Brain microvascular endothelial cell (primary cell): ENCODE measurements around the gene LYST.

Source experiments
- DNase-seq: peaks from one replicate; pipeline ENCODE4 v3.0.0-alpha.2; 2020
- H3K27ac ChIP-seq: fragments of 250-450 bp; sonication (Bioruptor Pico); 2 replicates; pipeline ENCODE4 v1.5.1; 2020; ENCODE audit warnings: mild to moderate bottlenecking, moderate library complexity
- H3K27me3 ChIP-seq: fragments of 250-450 bp; sonication (Bioruptor Pico); replicated peaks from 2 replicates; pipeline ENCODE4 v1.5.1; 2020; ENCODE audit warnings: mild to moderate bottlenecking
- H3K36me3 ChIP-seq: fragments of 250-450 bp; sonication (Bioruptor Pico); replicated peaks from 2 replicates; pipeline ENCODE4 v1.5.1; 2020; ENCODE audit warnings: mild to moderate bottlenecking
- H3K4me3 ChIP-seq: 2 replicates; pipeline ENCODE4 v1.5.1; 2011; ENCODE audit warnings: low read depth, mild to moderate bottlenecking, control low read depth, low read length, moderate library complexity
- CTCF ChIP-seq: IDR thresholded peaks from 2 replicates; pipeline ENCODE4 v1.5.1; 2011; ENCODE audit warnings: low read depth, mild to moderate bottlenecking, moderate library complexity, low read length, control low read depth, inconsistent platforms; ENCODE audit errors: missing control alignments
- in situ Hi-C: cut with HindIII; loops from 2 replicates; pipeline ENCODE4 v1.10.0; 2017; ENCODE audit warnings: low sequenced_read_pairs, low pct_ligation_motif_present

Gene LYST

GRCh38 chr1:235832011-235832410 is 34.7 kb downstream of the LYST start:
- Histone ChIP-seq H3K4me3 (no peak overlapping the region), H3K27me3 (no peaks in the 10 kb centered on the region), H3K27ac (no peak overlapping the region), H3K36me3 (no peaks in the 10 kb centered on the region)
- TF ChIP-seq CTCF, result no peak
- no peak for DNase-seq
- in situ Hi-C loops, result no loop called here

GRCh38 chr1:235831148-235831547 is 35.6 kb downstream of the LYST start:
- no peak for TF ChIP-seq CTCF
- in situ Hi-C loops, result no loop called here
- no peaks in the 10 kb centered on the region for H3K36me3 ChIP-seq
- H3K4me3 ChIP-seq, result no peak overlapping the region
- DNase-seq, result peak; percentile 20
- no peak overlapping the region for H3K27ac ChIP-seq
- H3K27me3 ChIP-seq, result no peaks in the 10 kb centered on the region

GRCh38 chr1:235826102-235826854 is 40.4 kb downstream of the LYST start:
- Histone ChIP-seq H3K27me3 (no peaks in the 10 kb centered on the region), H3K27ac (no peak overlapping the region), H3K4me3 (no peak overlapping the region), H3K36me3 (no peaks in the 10 kb centered on the region)
- DNase-seq, result no peak
- in situ Hi-C loops, result no loop called here
- no peak for TF ChIP-seq CTCF

- no peak for TF ChIP-seq CTCF
- Histone ChIP-seq H3K27ac (no peak overlapping the region), H3K27me3 (no peaks in the 10 kb centered on the region), H3K36me3 (no peaks in the 10 kb centered on the region), H3K4me3 (no peak overlapping the region)
- DNase-seq, result no peak
- in situ Hi-C loops, result no loop called here
Measured at GRCh38 chr1:235825229-235825628, 41.5 kb downstream of the LYST start.

GRCh38 chr1:235823684-235824083 is 43.0 kb downstream of the LYST start:
- Histone ChIP-seq H3K27me3 (no peaks in the 10 kb centered on the region), H3K36me3 (no peaks in the 10 kb centered on the region), H3K27ac (no peak overlapping the region), H3K4me3 (no peak overlapping the region)
- in situ Hi-C loops, result no loop called here
- TF ChIP-seq CTCF, result no peak
- DNase-seq, result no peak

GRCh38 chr1:235822685-235823084 is 44.0 kb downstream of the LYST start:
- Histone ChIP-seq H3K27me3 (no peaks in the 10 kb centered on the region), H3K27ac (no peak overlapping the region), H3K4me3 (no peak overlapping the region), H3K36me3 (no peaks in the 10 kb centered on the region)
- no peak for TF ChIP-seq CTCF
- in situ Hi-C loops, result no loop called here
- DNase-seq, result no peak
